ENCODE results near the gene MAT2B. TPM values are rescaled to one million over a fixed set of nuclear protein-coding genes. Genes with fewer than 3 reads are reported as not detected.
A peak's percentile ranks its signal among the peaks of the same experiment; 100 is the strongest.

Gene MAT2B
- total and polyA plus RNA-seq, 2 of the 8 experiments (the other 6 are each of a cell fraction or from before 2014, with no cell fraction given), result 33.9 to 65.2 TPM

- POLR2A ChIA-PET (ENCODE audit: partially characterized antibody), result interaction anchor here (1.2 to 9.6 kb wide), 12 partner anchors 10 to 74 kb away, joined by 3 to 189 read pairs (median 12); partner anchors contain the start of genes CCNG1 and MAT2B
- 1% methylated on average over 12 of the region's 12 CpGs; no CpG with 5 or more reads in 1 of the 2 experiments for WGBS, 2 experiments (ENCODE audit: extremely low coverage in 1 of 2, insufficient coverage in 1 of 2, insufficient read length in 1 of 2, insufficient replicate concordance in 2 of 2, low coverage in 1 of 2, low lambda C conversion rate in 2 of 2, missing lambda C conversion rate in 1 of 2)
Observed at GRCh38 chr5:163459462-163459818, 46.0 kb upstream of the MAT2B start.

More at GRCh38 chr5:163459462-163459818, 46.0 kb upstream of the MAT2B start:
- DNase-seq (ENCODE audit: low read depth in 1 of 2, low spot score in 2 of 2) (no peak), FAIRE-seq (no peak)
- Histone ChIP-seq H3K14ac (ENCODE audit: insufficient read length) (no peak overlapping the region), H3K4me2 (ENCODE audit: insufficient read depth in 1 of 2, low read depth in 2 of 2, low read length in 2 of 2) (peak overlapping the region; percentile 64 to 79), H3K9me3 (ENCODE audit: insufficient read depth in 2 of 2, low read depth in 1 of 2, low read length in 1 of 2) (no peaks in the 10 kb centered on the region), H3K4me1 (replicated peaks in 1 of 4; ENCODE audit: control insufficient read depth in 3 of 4, insufficient read depth in 4 of 4, low read length in 3 of 4) (peaks cover 0 to 7% (median 2%) of the 10 kb centered on the region in 4 experiments; a peak in 4 of 7 replicates), H2BK120ac (replicated peaks; ENCODE audit: low read depth, low read length) (no peak overlapping the region), H3K18ac (ENCODE audit: extremely low read depth, low read length) (peak overlapping the region; percentile 60; the same call in 1 of the 2 replicates), H2BK15ac (ENCODE audit: low read length) (no peak overlapping the region), H4K91ac (replicated peaks; ENCODE audit: insufficient read length, low read length) (peak overlapping the region; percentile 52), H3K23me2 (ENCODE audit: low read depth, low read length) (peaks cover 6% of the 10 kb centered on the region), H2BK20ac (ENCODE audit: low read length) (no peak overlapping the region), H3K36me3 (ENCODE audit: control insufficient read depth in 2 of 4, insufficient read depth in 4 of 4, low read length in 3 of 4) (peaks cover 2 to 23% (median 8%) of the 10 kb centered on the region in 4 experiments; a peak in 4 of 8 replicates), H2AFZ (ENCODE audit: low read length) (0 out of 2 replicates have a peak overlapping the region, but pooled peaks have one; percentile 0), H3K56ac (replicated peaks; ENCODE audit: insufficient read length, low read depth, low read length) (peak overlapping the region; percentile 97), H3K4ac (replicated peaks; ENCODE audit: insufficient read length, low read depth, low read length) (peak overlapping the region; percentile 82), H3K27ac (ENCODE audit: low read depth, low read length) (peak overlapping the region; percentile 99), H3K79me2 (ENCODE audit: control insufficient read depth in 1 of 2, insufficient read depth in 2 of 2, low read length in 2 of 2) (peaks cover 5 to 48% of the 10 kb centered on the region in 2 experiments; a peak in 3 of 4 replicates), H3K27me3 (replicated peaks in 1 of 4; ENCODE audit: control insufficient read depth in 3 of 4, extremely low read depth in 1 of 4, insufficient read depth in 3 of 4, low read length in 3 of 4) (no peaks in the 10 kb centered on the region), H2AK5ac (ENCODE audit: low read depth, low read length) (no peak overlapping the region), H3K9ac (replicated peaks in 1 of 4; ENCODE audit: extremely low read depth in 1 of 4, low read depth in 3 of 4, low read length in 3 of 4) (peak overlapping the region; percentile 63 to 97 (median 96)), H3K23ac (ENCODE audit: insufficient read length) (no peak overlapping the region), H2BK5ac (ENCODE audit: low read depth, low read length) (peak overlapping the region; percentile 91), H3K4me3 (ENCODE audit: extremely low read depth in 1 of 4, insufficient read depth in 2 of 4, low read depth in 3 of 4, low read length in 4 of 4) (peak overlapping the region; percentile 61 to 84 (median 74)), H4K5ac (ENCODE audit: insufficient read length, low read depth, low read length) (peak overlapping the region; percentile 96), H4K20me1 (replicated peaks in 1 of 2; ENCODE audit: control insufficient read depth in 1 of 2, insufficient read depth in 2 of 2, low read length in 2 of 2) (no peaks in the 10 kb centered on the region), H4K8ac (ENCODE audit: extremely low read depth, insufficient read depth, low read length) (peak overlapping the region; percentile 98; the same call in 1 of the 2 replicates), H3K79me1 (ENCODE audit: low read depth, low read length) (no peaks in the 10 kb centered on the region; the same call in 1 of the 2 replicates), H2BK12ac (ENCODE audit: low read depth, low read length) (no peak overlapping the region; the same call in 1 of the 2 replicates)
- TF ChIP-seq CTCF (IDR thresholded peaks at IDR 0.05; ENCODE audit: control extremely low read depth in 1 of 3, insufficient read depth in 1 of 3, low read depth in 1 of 3, low read length in 3 of 3) (no peak), HDAC2 (IDR thresholded peaks at IDR 0.05; ENCODE audit: borderline replicate concordance in 1 of 2, low read depth in 2 of 2, low read length in 2 of 2) (0 out of 4 replicates have a peak, but pooled peaks of 1 of the 2 experiments have one; percentile 16), BRCA1 (IDR thresholded peaks at IDR 0.05; ENCODE audit: low read depth, low read length) (no peak), SIRT6 (IDR thresholded peaks at IDR 0.05; ENCODE audit: low read length) (no peak), SP1 (IDR thresholded peaks at IDR 0.05; ENCODE audit: low read depth, low read length) (no peak), HDAC6 (IDR thresholded peaks at IDR 0.05; ENCODE audit: low read depth, low read length) (no peak), SP2 (IDR thresholded peaks at IDR 0.05; ENCODE audit: low read length) (no peak), KDM5A (IDR thresholded peaks at IDR 0.05; ENCODE audit: low read length) (no peak), SIN3A (conservative IDR thresholded peaks at IDR 0.05 in 1 of 2, IDR thresholded peaks at IDR 0.05 in 1 of 2; ENCODE audit: low read depth in 1 of 2, low read length in 2 of 2) (peak in 1 of 2 experiments; percentile 41; a peak in 2 of 4 replicates), RBBP5 (IDR thresholded peaks at IDR 0.05; ENCODE audit: borderline replicate concordance, low read depth, low read length) (no peak)
- CTCF ChIA-PET (ENCODE audit: partially characterized antibody), result interaction anchor here (1.4 to 1.9 kb wide), 3 partner anchors 21 to 44 kb away, joined by 3 to 8 read pairs (median 8); no protein-coding TSS in a partner anchor
